K562 (cell line): ENCODE results near the gene PGAP2. TPM values are rescaled to one million over a fixed set of nuclear protein-coding genes. Genes with fewer than 3 reads are reported as not detected.

Experiments used
- ATAC-seq: fragments of 200-7000 bp; cut with Tn5 transposase; 3 replicates; pipeline ENCODE4 v1.9.1; 2020; ENCODE audit warnings: moderate library complexity
- BruUV-seq: library from RNA; stranded (reverse); fragments of 400-500 nt; replicated peaks from 2 replicates; lab custom pipeline; 2021; lab: Mats Ljungman, UMichigan
- CTCF ChIA-PET: fragments of 300-600 bp; formaldehyde crosslinking; extraction: SDS; loops from one replicate; lab custom pipeline; 2021; ENCODE audit warnings: low intra/inter-chr PET ratio; lab: Yijun Ruan, JAX
- POLR2A ChIA-PET: fragments of 300-600, 350-650 bp; sonication (Branson Sonifier 250); formaldehyde crosslinking; extraction: SDS; loops from one replicate; lab custom pipeline; 2021; ENCODE audit warnings: antibody characterized with exemption, inconsistent platforms; lab: Yijun Ruan, JAX
- DNase-seq, 4 experiments: peaks; one replicate each; pipeline versions ENCODE4 v3.0.0 to v3.0.0-alpha.2; 2011 to 2018; ENCODE audit warnings: low spot score in 3 of 4, mixed read lengths in 3 of 4; ENCODE audit errors: extremely low read depth in 1 of 4
- FAIRE-seq: peaks from 2 replicates; lab custom pipeline; 2011; peaks lifted over from hg19 to GRCh38; lab: Jason Lieb, UNC
- H2AFZ ChIP-seq: 2 replicates; pipeline ENCODE4 v1.6.0; 2011; ENCODE audit warnings: low read depth, low read length, control low read depth, inconsistent platforms
- H3K27ac ChIP-seq: fragments of 200-600 bp; 3 replicates; pipeline ENCODE4 v1.8.0; 2011; ENCODE audit warnings: low read depth, mild to moderate bottlenecking, control low read depth, inconsistent platforms, low read length, moderate library complexity, mixed read lengths; ENCODE audit errors: extremely low read depth
- H3K27me3 ChIP-seq, 2 experiments: fragments of 300-600 bp in 1 of 2; 2 replicates in 1 of 2; 3 replicates in 1 of 2; pipeline versions ENCODE4 v1.6.0 to v1.8.0; 2011; ENCODE audit warnings: inconsistent platforms in 2 of 2, low read length in 2 of 2, mild to moderate bottlenecking in 1 of 2, mixed read lengths in 1 of 2, moderate library complexity in 1 of 2; ENCODE audit not compliant: control insufficient read depth in 2 of 2, insufficient read depth in 2 of 2
- H3K36me3 ChIP-seq: fragments of 300-600 bp; 3 replicates; pipeline ENCODE4 v1.8.0; 2011; ENCODE audit warnings: mild to moderate bottlenecking, low read length, inconsistent platforms; ENCODE audit not compliant: control insufficient read depth, insufficient read depth
- H3K4me1 ChIP-seq, 2 experiments: fragments of 200-600 bp in 1 of 2; replicated peaks in 1 of 2; 2 replicates in 1 of 2; 3 replicates in 1 of 2; pipeline versions ENCODE4 v1.5.1 to v1.8.0; 2011; ENCODE audit warnings: inconsistent platforms in 2 of 2, low read length in 2 of 2, mild to moderate bottlenecking in 1 of 2, mixed read lengths in 1 of 2, moderate library complexity in 1 of 2; ENCODE audit not compliant: control insufficient read depth in 2 of 2, insufficient read depth in 2 of 2
- H3K4me2 ChIP-seq: 2 replicates; pipeline ENCODE4 v1.6.1; 2011; ENCODE audit warnings: low read length, control low read depth, inconsistent platforms, mixed read lengths; ENCODE audit not compliant: insufficient read depth
- H3K4me3 ChIP-seq: fragments of 200-600 bp; sonication (generic), shearing (Covaris generic); 2 replicates; pipeline ENCODE4 v1.5.1; 2016; ENCODE audit warnings: control low read depth, inconsistent platforms
- H3K79me2 ChIP-seq: fragments of 200-600 bp; 3 replicates; pipeline ENCODE4 v1.8.0; 2011; ENCODE audit warnings: low read length, inconsistent platforms; ENCODE audit not compliant: control insufficient read depth, insufficient read depth
- H3K9ac ChIP-seq, 2 experiments: 2 replicates each; pipeline versions ENCODE4 v1.6.0 to v1.6.1; 2011; ENCODE audit warnings: low read depth in 2 of 2, low read length in 2 of 2, control low read depth in 1 of 2, inconsistent platforms in 1 of 2, mild to moderate bottlenecking in 1 of 2, mixed read lengths in 1 of 2; ENCODE audit not compliant: insufficient read depth in 1 of 2
- H3K9me1 ChIP-seq: one replicate; pipeline ENCODE4 v1.6.0; 2011; ENCODE audit warnings: inconsistent platforms, mild to moderate bottlenecking, low read length, moderate library complexity; ENCODE audit not compliant: control insufficient read depth, insufficient read depth
- H3K9me3 ChIP-seq: replicated peaks from 2 replicates; pipeline ENCODE4 v1.5.1; 2011; ENCODE audit warnings: low read depth, low read length, inconsistent platforms; ENCODE audit not compliant: control insufficient read depth, insufficient read depth
- H4K20me1 ChIP-seq: replicated peaks from 2 replicates; pipeline ENCODE4 v1.6.1; 2011; ENCODE audit warnings: low read length, inconsistent platforms, mixed read lengths; ENCODE audit not compliant: control insufficient read depth, insufficient read depth
- ARHGAP35 ChIP-seq: fragments of 450-650 bp; IDR thresholded peaks from 2 replicates; pipeline ENCODE4 v1.6.1; 2018; ENCODE audit not compliant: partially characterized antibody
- ARNT ChIP-seq, 2 experiments: fragments of 450-650 bp; IDR thresholded peaks; 2 replicates each; pipeline ENCODE4 v1.6.1; 2016; ENCODE audit warnings: mild to moderate bottlenecking in 1 of 2
- BRF1 ChIP-seq: IDR thresholded peaks from 3 replicates; pipeline ENCODE4 v1.6.1; 2011; ENCODE audit warnings: borderline replicate concordance, mild to moderate bottlenecking; ENCODE audit not compliant: insufficient read length; ENCODE audit errors: extremely low read depth
- FOXJ3 ChIP-seq: sonication (generic); formaldehyde crosslinking; IDR thresholded peaks from 2 replicates; pipeline ENCODE4 v1.4.0; 2020; ENCODE audit warnings: mild to moderate bottlenecking, missing genetic modification reagents
- HNRNPH1 ChIP-seq: fragments of 200-400 bp; formaldehyde crosslinking; optimal IDR thresholded peaks from 2 replicates; pipeline ENCODE3; 2017; ENCODE audit warnings: low read depth, mild to moderate bottlenecking, low read length, moderate library complexity
- KDM1A ChIP-seq, 2 experiments: fragments of 450-650 bp; IDR thresholded peaks; 2 replicates each; pipeline ENCODE4 v1.6.1; 2016; ENCODE audit warnings: mild to moderate bottlenecking in 2 of 2
- MTA1 ChIP-seq: fragments of 450-650 bp; IDR thresholded peaks from 2 replicates; pipeline ENCODE4 v1.6.1; 2017; ENCODE audit warnings: borderline replicate concordance
- RBM39 ChIP-seq: fragments of 200-400 bp; formaldehyde crosslinking; optimal IDR thresholded peaks from 2 replicates; pipeline ENCODE3; 2018; ENCODE audit warnings: low read depth, low read length
- TCF3 ChIP-seq: sonication (generic); formaldehyde crosslinking; IDR thresholded peaks from 2 replicates; pipeline ENCODE4 v1.4.0; 2020; ENCODE audit warnings: mild to moderate bottlenecking, missing genetic modification reagents
- ZNF384 ChIP-seq: IDR thresholded peaks from 2 replicates; pipeline ENCODE4 v1.6.1; 2012; ENCODE audit warnings: low read depth, low read length, improper control_type of control experiment
- WGBS: fragments of 100-300 bp; shearing (Covaris generic); methylation state at CpG from one replicate; pipeline ENCODE4 v1.1.6; 2016; ENCODE audit warnings: low coverage, mixed read lengths; ENCODE audit not compliant: insufficient coverage; ENCODE audit errors: missing lambda C conversion rate; 5-methylcytosine and 5-hydroxymethylcytosine counted together
- in situ Hi-C: fragments of 300-500 bp; cut with MboI; formaldehyde crosslinking; loops from 4 replicates; pipeline ENCODE4 v1.15.0; 2018; ENCODE audit warnings: inconsistent platforms, mixed read lengths
- intact Hi-C: fragments of 100-400 bp; cut with micrococcal nuclease; formaldehyde crosslinking; loops from 2 replicates; pipeline ENCODE4 v1.14.2; 2022
- polyA plus RNA-seq, 8 experiments: library from polyadenylated mRNA; depleted of rRNA in 4 of 8; stranded (reverse) in 5 of 8; unstranded in 3 of 8; fragments of >200 nt; fragmentation: Nextera tagmentation in 2 of 8; fragmentation: Illumina TruSeq in 1 of 8; extraction: Ambion mirVana in 2 of 8; extraction: Trizol in 1 of 8; gene quantifications; 2 replicates each; pipeline versions ENCODE4 v1.2.1 to v1.2.3, GENCODE V29; 2011 to 2014; ENCODE audit warnings: inconsistent platforms in 1 of 8, missing spikeins in 1 of 8
- total RNA-seq, 7 experiments: library from RNA; depleted of rRNA in 6 of 7; stranded (reverse); fragments of >200 nt in 6 of 7; fragmentation: Illumina TruSeq in 2 of 7; extraction: Trizol in 2 of 7; gene quantifications; 2 replicates each; pipeline versions ENCODE4 v1.2.1 to v1.2.3, GENCODE V29; 2011 to 2021; ENCODE audit warnings: low replicate concordance in 1 of 7
- TF ChIP-seq, protein P1 (sequence below), 2 experiments: fragments of 250-450 bp in 1 of 2; fragments of 450-650 bp in 1 of 2; sonication (Bioruptor Pico) in 1 of 2; IDR thresholded peaks; 2 replicates each; pipeline versions ENCODE4 v1.6.1 to v1.8.0; 2016 to 2021; ENCODE audit warnings: mild to moderate bottlenecking in 2 of 2, moderate library complexity in 2 of 2, missing compliant biosample characterization in 1 of 2, missing genetic modification characterization in 1 of 2
- TF ChIP-seq, protein P2 (sequence below): fragments of 250-450 bp; sonication (Bioruptor Pico); IDR thresholded peaks from 2 replicates; pipeline ENCODE4 v1.5.0; 2022; ENCODE audit warnings: mild to moderate bottlenecking
- TF ChIP-seq, protein P3 (sequence below): fragments of 250-450 bp; sonication (Bioruptor Pico); IDR thresholded peaks from 2 replicates; pipeline ENCODE4 v1.5.0; 2021

Gene PGAP2
- total and polyA plus RNA-seq, 9 of the 15 experiments (the other 6 are each of a cell fraction or from before 2014, with no cell fraction given) = 17.9 to 47.2 (median 33.7) TPM

DNA sequence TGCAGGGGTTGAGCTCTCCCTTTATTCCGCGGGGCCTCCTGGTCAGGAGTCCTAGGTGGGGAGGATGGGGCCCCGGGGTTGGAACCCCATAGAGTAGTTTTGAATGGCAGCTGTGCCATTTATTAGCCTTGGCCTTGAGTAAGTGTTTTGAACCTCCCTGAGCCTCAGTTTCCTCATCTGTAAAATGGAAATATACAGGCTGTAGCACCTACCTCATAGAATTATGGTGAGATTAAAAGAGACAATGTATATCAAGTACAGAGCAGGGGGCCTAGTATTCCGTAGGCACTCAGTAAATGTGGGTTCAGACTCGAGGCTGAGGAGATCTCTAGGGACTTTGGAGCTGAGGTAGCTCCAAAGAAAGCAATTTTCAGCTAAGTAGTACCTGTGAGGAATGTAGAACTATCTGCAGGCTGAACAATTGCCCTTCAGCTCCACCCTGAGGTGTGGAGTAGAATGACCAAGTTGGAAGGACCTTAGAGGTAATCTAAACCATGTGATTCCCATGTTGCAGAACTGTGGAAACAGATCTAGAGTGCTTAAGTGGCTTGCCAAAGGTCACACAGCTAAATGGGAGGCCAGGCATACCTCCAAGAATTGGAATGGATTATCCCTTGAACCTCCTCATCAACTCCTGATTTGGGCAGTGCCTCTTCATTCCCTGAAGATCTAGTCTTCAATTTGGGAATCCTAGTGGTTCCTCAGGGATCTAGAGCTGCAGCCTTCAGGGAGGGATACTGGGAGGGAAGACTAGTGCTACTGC is 682 bp downstream of the PGAP2 start (continued):
- TF ChIP-seq, protein P1, sequence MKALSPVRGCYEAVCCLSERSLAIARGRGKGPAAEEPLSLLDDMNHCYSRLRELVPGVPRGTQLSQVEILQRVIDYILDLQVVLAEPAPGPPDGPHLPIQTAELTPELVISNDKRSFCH (CRISPR knock-in tag; IDR thresholded peaks at IDR 0.05) = no peak
- TF ChIP-seq, protein P1 (tag; IDR thresholded peaks at IDR 0.05) = no peak
- peak in 1 of 2 experiments; percentile 75; a peak in 2 of 4 replicates for TF ChIP-seq KDM1A (IDR thresholded peaks at IDR 0.05)
- TF ChIP-seq ARNT (IDR thresholded peaks at IDR 0.05) = no peak

DNA sequence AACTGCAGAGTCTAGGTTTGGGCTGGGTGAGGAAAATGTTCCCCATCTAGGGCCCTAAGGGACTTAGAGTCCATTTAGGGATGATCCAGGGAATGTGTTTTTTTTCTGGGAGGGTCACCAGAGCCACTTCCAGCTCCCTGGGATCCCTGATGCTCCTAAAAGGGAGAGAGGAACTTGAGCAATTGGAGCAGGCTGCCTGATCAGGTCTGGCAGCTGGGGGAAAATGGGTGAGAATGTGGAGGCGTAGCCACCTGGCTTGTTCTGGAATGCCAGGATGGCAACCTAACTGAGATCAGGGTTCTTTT is 1.2 kb downstream of the PGAP2 start:
- Histone ChIP-seq H4K20me1 (no peaks in the 10 kb centered on the region), H3K4me2 (peak overlapping the region; percentile 86; the same call in 1 of the 2 replicates), H3K27ac (no peak overlapping the region), H3K4me3 (no peak overlapping the region), H3K27me3 (no peaks in the 10 kb centered on the region), H3K9me1 (no peaks in the 10 kb centered on the region), H3K79me2 (peaks cover 6% of the 10 kb centered on the region), H2AFZ (no peak overlapping the region), H3K4me1 (peaks cover 7 to 19% of the 10 kb centered on the region in 2 experiments; a peak in 3 of 5 replicates), H3K9me3 (no peaks in the 10 kb centered on the region), H3K9ac (peak overlapping the region in 1 of 2 experiments; percentile 11; a peak in 1 of 4 replicates), H3K36me3 (peaks cover 11% of the 10 kb centered on the region)
- ATAC-seq (no peak), FAIRE-seq (no peak), DNase-seq (no peak)
- ChIA-PET POLR2A (interaction anchor here (0.9 to 2.7 kb wide), 6 partner anchors 9 to 32 kb away, joined by 3 to 22 read pairs (median 3); partner anchors contain the start of genes NUP98 and RHOG), CTCF (interaction anchor here (0.6 kb wide), 1 partner anchor 325 kb away, joined by 3 read pairs; no protein-coding TSS in a partner anchor)
- no TSS peak for BruUV-seq
- WGBS = 90% methylated on average over 1 of the region's 1 CpG
- intact Hi-C loops (no loop called here), in situ Hi-C loops (loop anchor here (25.0 kb wide), 1 partner anchor 347 kb away; no protein-coding TSS in a partner anchor)
- TF ChIP-seq, protein P2, sequence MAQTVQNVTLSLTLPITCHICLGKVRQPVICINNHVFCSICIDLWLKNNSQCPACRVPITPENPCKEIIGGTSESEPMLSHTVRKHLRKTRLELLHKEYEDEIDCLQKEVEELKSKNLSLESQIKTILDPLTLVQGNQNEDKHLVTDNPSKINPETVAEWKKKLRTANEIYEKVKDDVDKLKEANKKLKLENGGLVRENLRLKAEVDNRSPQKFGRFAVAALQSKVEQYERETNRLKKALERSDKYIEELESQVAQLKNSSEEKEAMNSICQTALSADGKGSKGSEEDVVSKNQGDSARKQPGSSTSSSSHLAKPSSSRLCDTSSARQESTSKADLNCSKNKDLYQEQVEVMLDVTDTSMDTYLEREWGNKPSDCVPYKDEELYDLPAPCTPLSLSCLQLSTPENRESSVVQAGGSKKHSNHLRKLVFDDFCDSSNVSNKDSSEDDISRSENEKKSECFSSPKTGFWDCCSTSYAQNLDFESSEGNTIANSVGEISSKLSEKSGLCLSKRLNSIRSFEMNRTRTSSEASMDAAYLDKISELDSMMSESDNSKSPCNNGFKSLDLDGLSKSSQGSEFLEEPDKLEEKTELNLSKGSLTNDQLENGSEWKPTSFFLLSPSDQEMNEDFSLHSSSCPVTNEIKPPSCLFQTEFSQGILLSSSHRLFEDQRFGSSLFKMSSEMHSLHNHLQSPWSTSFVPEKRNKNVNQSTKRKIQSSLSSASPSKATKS (CRISPR knock-in tag) = no peak
- TF ChIP-seq HNRNPH1 (no peak), TCF3 (CRISPR knock-in tag) (no peak), MTA1 (no peak), RBM39 (no peak), ZNF384 (no peak), ARHGAP35 (no peak), BRF1 (no peak), FOXJ3 (CRISPR knock-in tag) (no peak)
- TF ChIP-seq, protein P3, sequence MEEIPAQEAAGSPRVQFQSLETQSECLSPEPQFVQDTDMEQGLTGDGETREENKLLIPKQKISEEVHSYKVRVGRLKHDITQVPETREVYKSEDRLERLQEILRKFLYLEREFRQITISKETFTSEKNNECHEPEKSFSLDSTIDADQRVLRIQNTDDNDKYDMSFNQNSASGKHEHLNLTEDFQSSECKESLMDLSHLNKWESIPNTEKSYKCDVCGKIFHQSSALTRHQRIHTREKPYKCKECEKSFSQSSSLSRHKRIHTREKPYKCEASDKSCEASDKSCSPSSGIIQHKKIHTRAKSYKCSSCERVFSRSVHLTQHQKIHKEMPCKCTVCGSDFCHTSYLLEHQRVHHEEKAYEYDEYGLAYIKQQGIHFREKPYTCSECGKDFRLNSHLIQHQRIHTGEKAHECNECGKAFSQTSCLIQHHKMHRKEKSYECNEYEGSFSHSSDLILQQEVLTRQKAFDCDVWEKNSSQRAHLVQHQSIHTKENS = no peak
